ENCODE results near the gene RALGDS. TPM values are rescaled to one million over a fixed set of nuclear protein-coding genes. Genes with fewer than 3 reads are reported as not detected.
"Not testable (repeated sequence)": the region's sequence is repeated elsewhere in the genome, so short reads cannot be mapped to it uniquely, and the experiment has no call there.

Gene RALGDS
- total RNA-seq, 2 donors from 2014 or later: 50.7 to 78.2 TPM

GRCh38 chr9:133086212-133086860, 34.7 kb downstream of the RALGDS start:
- not testable (repeated sequence) for H3K4me1 Mint-ChIP-seq (ENCODE audit: low read depth); H3K27me3 Mint-ChIP-seq (ENCODE audit: low read depth); H3K9me3 Mint-ChIP-seq; H3K27ac Mint-ChIP-seq; ATAC-seq (replicated peaks in 1 of 2); H3K36me3 Mint-ChIP-seq (ENCODE audit: insufficient read depth in 2 of 2); DNase-seq; H3K4me3 Mint-ChIP-seq

- H3K9me3 Mint-ChIP-seq; ATAC-seq (replicated peaks in 1 of 2); H3K4me3 Mint-ChIP-seq; DNase-seq; H3K27me3 Mint-ChIP-seq (ENCODE audit: low read depth); H3K27ac Mint-ChIP-seq; H3K36me3 Mint-ChIP-seq (ENCODE audit: insufficient read depth in 2 of 2); H3K4me1 Mint-ChIP-seq (ENCODE audit: low read depth): not testable (repeated sequence)
These were observed 37.4 kb downstream of the RALGDS start for GRCh38 chr9:133083688-133084087.

- not testable (repeated sequence) for H3K27me3 Mint-ChIP-seq (ENCODE audit: low read depth); ATAC-seq (replicated peaks in 1 of 2); DNase-seq; H3K27ac Mint-ChIP-seq; H3K4me1 Mint-ChIP-seq (ENCODE audit: low read depth); H3K36me3 Mint-ChIP-seq (ENCODE audit: insufficient read depth in 2 of 2); H3K4me3 Mint-ChIP-seq; H3K9me3 Mint-ChIP-seq
These were observed 38.9 kb downstream of the RALGDS start for GRCh38 chr9:133081957-133082644.

- not testable (repeated sequence) for ATAC-seq (replicated peaks in 1 of 2)
These were observed 40.0 kb downstream of the RALGDS start for GRCh38 chr9:133080786-133081779.

GRCh38 chr9:133080161-133080560, 40.9 kb downstream of the RALGDS start:
- ATAC-seq (replicated peaks in 1 of 2): no peak
- H3K4me1 Mint-ChIP-seq (ENCODE audit: low read depth): no peaks in the 10 kb centered on the region
- H3K36me3 Mint-ChIP-seq (ENCODE audit: insufficient read depth in 2 of 2): no peaks in the 10 kb centered on the region
- H3K9me3 Mint-ChIP-seq: no peaks in the 10 kb centered on the region
- no peak for DNase-seq
- no peak overlapping the region for H3K4me3 Mint-ChIP-seq
- H3K27me3 Mint-ChIP-seq (ENCODE audit: low read depth): peaks cover 5% of the 10 kb centered on the region
- H3K27ac Mint-ChIP-seq: no peak overlapping the region

More at GRCh38 chr9:133080786-133081779, 40.0 kb downstream of the RALGDS start:
- not testable (repeated sequence) for H3K9me3 Mint-ChIP-seq; H3K27me3 Mint-ChIP-seq (ENCODE audit: low read depth); H3K36me3 Mint-ChIP-seq (ENCODE audit: insufficient read depth in 2 of 2); DNase-seq; H3K4me1 Mint-ChIP-seq (ENCODE audit: low read depth); H3K4me3 Mint-ChIP-seq; H3K27ac Mint-ChIP-seq

GRCh38 chr9:133078486-133078885, 42.6 kb downstream of the RALGDS start:
- Mint-ChIP-seq H3K27ac (no peak overlapping the region), H3K4me1 (ENCODE audit: low read depth) (no peaks in the 10 kb centered on the region), H3K9me3 (no peaks in the 10 kb centered on the region), H3K4me3 (no peak overlapping the region), H3K36me3 (ENCODE audit: insufficient read depth in 2 of 2) (no peaks in the 10 kb centered on the region), H3K27me3 (ENCODE audit: low read depth) (peaks cover 5% of the 10 kb centered on the region)
- ATAC-seq (replicated peaks in 1 of 2) (no peak), DNase-seq (no peak)

GRCh38 chr9:133076691-133077090, 44.3 kb downstream of the RALGDS start:
- no peaks in the 10 kb centered on the region for H3K9me3 Mint-ChIP-seq
- ATAC-seq (replicated peaks in 1 of 2): no peak
- H3K27ac Mint-ChIP-seq: no peak overlapping the region
- no peaks in the 10 kb centered on the region for H3K36me3 Mint-ChIP-seq (ENCODE audit: insufficient read depth in 2 of 2)
- H3K4me1 Mint-ChIP-seq (ENCODE audit: low read depth): no peaks in the 10 kb centered on the region
- peaks cover 5% of the 10 kb centered on the region for H3K27me3 Mint-ChIP-seq (ENCODE audit: low read depth)
- no peak overlapping the region for H3K4me3 Mint-ChIP-seq
- DNase-seq: no peak

GRCh38 chr9:133075925-133076630, 45.0 kb downstream of the RALGDS start:
- ATAC-seq (replicated peaks in 1 of 2): no peak
- Mint-ChIP-seq H3K27ac (no peak overlapping the region), H3K4me1 (ENCODE audit: low read depth) (no peaks in the 10 kb centered on the region), H3K9me3 (no peaks in the 10 kb centered on the region), H3K4me3 (no peak overlapping the region), H3K36me3 (ENCODE audit: insufficient read depth in 2 of 2) (no peaks in the 10 kb centered on the region), H3K27me3 (ENCODE audit: low read depth) (peaks cover 5% of the 10 kb centered on the region)
- DNase-seq: no peak

- Mint-ChIP-seq H3K36me3 (ENCODE audit: insufficient read depth in 2 of 2) (no peaks in the 10 kb centered on the region), H3K27me3 (ENCODE audit: low read depth) (no peaks in the 10 kb centered on the region), H3K4me3 (no peak overlapping the region), H3K4me1 (ENCODE audit: low read depth) (no peaks in the 10 kb centered on the region), H3K27ac (no peak overlapping the region), H3K9me3 (no peaks in the 10 kb centered on the region)
- ATAC-seq (replicated peaks in 1 of 2) (no peak), DNase-seq (no peak)
These were observed 46.9 kb downstream of the RALGDS start for GRCh38 chr9:133074111-133074651.

GRCh38 chr9:133073086-133074014, 47.7 kb downstream of the RALGDS start:
- H3K27ac Mint-ChIP-seq: no peak overlapping the region
- no peaks in the 10 kb centered on the region for H3K4me1 Mint-ChIP-seq (ENCODE audit: low read depth)
- H3K36me3 Mint-ChIP-seq (ENCODE audit: insufficient read depth in 2 of 2): no peaks in the 10 kb centered on the region
- H3K4me3 Mint-ChIP-seq: no peak overlapping the region
- ATAC-seq (replicated peaks in 1 of 2) (no peak), DNase-seq (no peak)
- H3K27me3 Mint-ChIP-seq (ENCODE audit: low read depth): no peaks in the 10 kb centered on the region
- H3K9me3 Mint-ChIP-seq: no peaks in the 10 kb centered on the region

GRCh38 chr9:133072210-133072609, 48.8 kb downstream of the RALGDS start:
- ATAC-seq (replicated peaks in 1 of 2); H3K9me3 Mint-ChIP-seq; H3K36me3 Mint-ChIP-seq (ENCODE audit: insufficient read depth in 2 of 2); H3K4me3 Mint-ChIP-seq; H3K4me1 Mint-ChIP-seq (ENCODE audit: low read depth); DNase-seq; H3K27me3 Mint-ChIP-seq (ENCODE audit: low read depth): not testable (repeated sequence)
- peak overlapping the region; percentile 66 for H3K27ac Mint-ChIP-seq
